Central memory CD4-positive, alpha-beta T cell (primary cell): ENCODE measurements around the gene PHRF1.

ENCODE experiments used
- DNase-seq: peaks from one replicate; pipeline ENCODE4 v3.0.0; 2022

Gene PHRF1

DNA sequence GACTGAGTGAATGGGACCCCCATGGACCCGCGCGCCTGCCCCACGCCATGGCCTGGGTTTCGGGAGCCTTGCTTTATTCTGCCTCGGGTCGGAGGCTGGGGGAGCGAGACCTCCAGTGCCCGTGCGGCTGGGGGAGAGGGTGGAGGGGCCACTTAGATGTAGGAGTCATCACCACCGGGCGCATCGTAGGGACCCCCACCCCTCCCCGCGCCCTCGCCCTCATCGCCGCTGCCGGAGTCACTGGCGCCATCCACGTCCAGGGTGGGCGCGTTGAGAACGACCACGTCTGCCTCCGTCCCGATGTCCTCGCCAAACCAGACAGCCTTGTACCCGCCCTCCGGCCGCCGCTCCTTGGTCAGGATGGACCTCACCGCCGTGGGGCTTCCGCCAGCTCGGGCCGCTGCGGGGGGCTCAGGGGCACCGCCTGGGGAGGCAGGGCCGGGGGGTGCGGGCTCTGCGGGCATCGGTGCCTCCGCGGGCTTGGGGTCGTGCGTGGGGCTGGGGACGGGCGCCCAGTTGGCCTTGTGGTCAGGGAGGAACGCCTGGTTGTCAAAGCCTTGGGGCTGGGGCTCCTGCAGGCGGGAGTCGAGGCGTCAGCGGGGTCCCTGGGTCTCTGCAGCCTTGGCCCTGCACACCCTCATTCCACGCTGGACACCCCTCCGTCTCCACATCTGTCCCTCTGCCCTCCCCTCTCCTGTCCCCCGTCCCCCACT is 41.1 kb downstream of the PHRF1 start:
- DNase-seq: no peak

DNA sequence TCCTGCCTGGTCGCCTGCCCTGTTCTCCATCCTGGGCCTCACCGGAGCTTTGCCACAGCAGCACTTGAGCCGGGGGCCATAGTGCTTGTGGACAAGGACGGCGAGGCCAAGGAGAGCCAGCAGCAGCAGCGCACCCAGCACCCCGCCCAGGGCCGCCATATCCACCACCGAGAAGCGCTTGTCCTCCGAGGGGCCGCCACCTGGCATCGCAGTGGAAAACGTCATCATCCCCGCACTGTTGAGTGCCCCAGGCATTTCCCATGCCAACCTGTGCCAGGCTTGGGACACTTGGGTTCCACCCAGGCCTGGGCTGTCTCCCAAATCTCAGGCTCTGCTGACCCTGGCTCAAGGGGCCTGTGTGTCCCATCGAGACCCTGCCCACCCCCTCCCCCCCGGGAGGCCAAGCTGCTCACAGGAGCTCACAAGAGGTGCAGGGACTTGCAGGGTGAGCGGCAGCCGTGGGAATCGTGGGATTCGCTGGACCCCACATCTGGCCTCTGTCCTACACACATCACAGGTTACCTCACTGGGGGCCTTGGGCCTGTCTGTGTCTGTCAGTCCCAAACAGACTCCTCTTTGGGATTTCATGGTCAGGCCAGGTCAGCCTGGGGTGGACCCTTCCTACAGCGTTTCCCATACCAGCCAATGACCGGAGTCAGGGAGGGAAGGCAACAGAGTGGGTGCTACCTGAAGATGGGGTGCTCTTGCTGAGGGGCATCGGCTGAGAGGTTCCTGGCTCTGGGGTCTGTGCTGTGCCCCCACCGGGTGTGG is 41.8 kb downstream of the PHRF1 start:
- no peak for DNase-seq

DNA sequence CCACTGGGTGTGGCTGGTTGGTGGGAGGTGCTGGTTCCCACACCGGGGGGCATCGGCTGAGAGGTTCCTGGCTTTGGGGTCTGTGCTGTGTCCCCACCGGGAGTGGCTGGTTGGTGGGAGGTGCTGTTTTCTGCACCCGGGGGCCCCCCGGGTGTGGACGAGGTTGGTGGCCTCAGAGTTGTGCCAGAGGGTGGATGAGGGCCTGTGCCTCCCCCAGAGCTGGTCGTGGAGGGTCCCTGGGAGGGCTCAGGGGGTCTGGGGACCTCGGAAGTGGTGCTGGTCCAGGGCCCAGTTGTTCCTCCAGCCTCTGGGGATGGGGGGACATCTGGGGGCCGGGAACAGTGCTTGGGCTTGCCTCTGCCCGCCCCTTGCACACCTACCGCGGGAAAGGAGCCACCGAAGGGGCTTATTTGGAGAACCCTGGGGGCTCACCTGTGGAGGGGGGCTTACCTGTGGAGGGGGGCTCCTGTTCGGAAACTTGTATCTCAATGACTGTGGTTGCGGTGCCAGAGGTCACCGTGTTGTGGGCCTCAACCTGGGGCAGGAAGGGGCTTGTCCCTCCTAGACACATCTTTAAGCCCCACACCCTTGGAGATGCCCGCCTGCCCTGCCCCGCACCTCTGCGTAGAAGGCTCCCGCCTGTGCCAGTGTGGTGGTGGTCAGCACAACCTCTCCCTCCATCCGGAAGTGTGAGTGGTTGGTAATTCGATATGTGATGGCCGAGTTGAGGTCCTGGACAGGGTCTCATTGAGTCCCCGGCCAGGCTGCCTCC is 42.8 kb downstream of the PHRF1 start:
- no peak for DNase-seq

DNA sequence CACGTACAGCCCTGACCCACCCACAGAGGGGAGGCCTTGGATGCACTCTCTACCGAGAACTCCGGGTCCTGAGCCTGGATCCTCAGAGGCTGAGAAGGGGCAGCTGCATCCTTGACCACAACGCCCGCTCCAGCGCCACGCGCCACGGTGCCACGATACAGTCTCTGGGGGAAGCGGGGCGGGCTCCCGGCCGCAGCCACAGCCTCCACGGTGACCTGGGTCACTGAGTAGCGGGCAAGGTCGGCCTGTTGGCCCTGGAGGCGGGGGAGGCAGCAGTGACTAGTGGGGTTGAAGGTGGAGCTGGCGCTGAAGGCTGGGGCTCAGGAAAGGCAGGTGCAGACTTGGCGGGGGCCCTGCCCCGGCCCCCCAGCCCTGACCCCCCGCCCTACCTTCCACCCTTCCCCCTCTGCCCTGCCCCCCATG is 43.4 kb downstream of the PHRF1 start:
- DNase-seq: no peak

DNA sequence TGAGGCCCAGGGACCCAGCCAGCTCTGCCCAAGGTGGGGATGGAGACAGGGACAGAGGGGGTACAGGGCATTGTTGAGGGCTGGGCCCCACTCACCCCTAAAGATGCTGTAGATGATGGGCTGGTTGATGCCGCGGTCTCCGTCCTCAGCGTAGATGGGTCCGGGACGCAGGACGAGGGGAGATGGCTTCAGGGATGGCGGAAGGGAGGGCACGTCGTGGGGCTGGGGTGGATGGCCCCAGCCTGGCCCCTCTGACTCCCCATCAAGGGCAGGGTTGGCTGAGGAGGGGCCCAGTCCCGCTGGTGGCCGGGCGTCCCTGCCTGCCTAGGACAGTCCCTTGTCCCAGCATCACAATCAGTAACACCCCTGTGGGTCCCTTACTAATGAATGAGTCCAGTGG is 43.9 kb downstream of the PHRF1 start:
- no peak for DNase-seq

DNA sequence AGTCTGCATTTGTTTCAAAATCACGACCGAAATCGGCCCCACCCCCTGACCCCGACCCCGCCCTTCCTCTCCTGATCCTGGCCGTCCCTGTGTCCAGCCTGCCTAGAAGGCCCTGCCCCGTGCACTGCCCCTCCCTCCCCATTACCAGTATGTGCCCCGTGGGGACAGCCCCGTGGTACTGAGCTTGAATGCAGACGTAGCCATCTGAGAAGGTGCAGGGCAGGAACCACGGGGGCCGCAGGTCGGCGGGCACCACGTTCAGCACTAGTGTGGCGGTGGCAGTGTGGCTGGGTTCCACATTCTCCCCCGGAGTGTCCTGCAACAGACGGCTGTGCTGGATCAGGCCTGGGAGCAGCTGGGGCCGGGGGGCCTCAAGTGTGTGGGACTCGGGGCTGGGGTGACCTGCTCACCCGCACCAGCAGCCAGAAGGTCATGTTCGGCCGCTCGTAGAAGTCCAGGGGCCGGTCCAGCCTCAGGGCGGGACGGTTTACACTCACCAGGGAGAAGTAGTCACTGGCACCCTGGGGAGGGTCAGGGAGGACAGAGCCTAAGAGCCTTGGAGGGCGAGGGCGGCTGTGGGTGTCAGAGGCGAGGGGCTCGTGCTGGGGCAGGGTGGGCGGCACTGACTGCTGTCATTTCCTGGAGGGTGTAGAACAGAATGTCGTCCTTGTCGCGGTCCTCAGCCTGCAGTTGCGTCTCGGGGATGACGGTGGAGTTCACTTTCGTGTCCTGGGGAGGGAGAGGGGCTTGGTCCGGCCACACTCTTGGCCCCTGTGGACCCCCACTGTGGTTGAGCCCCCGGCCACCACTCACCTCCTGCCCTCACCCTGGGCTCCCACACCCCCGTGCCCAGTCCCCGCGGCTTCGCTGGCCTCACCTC is 44.9 kb downstream of the PHRF1 start:
- no peak for DNase-seq

DNA sequence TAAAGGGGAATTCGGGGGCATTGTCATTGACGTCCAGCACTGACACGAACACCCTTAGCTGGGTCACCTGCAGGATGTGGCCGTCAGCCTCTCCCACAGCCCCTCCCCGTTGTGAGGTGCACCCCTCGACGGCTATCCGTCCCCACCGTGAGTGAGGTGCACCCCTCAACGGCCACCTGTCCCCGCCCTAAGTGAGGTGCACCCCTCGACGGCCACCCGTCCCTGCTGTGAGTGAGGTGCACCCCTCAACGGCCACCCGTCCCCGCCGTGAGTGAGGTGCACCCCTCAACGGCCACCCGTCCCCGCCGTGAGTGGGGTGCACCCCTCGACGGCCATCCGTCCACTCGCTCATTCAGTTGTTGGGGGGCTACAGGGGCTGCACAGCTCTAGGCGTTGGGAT is 45.6 kb downstream of the PHRF1 start:
- no peak for DNase-seq

DNA sequence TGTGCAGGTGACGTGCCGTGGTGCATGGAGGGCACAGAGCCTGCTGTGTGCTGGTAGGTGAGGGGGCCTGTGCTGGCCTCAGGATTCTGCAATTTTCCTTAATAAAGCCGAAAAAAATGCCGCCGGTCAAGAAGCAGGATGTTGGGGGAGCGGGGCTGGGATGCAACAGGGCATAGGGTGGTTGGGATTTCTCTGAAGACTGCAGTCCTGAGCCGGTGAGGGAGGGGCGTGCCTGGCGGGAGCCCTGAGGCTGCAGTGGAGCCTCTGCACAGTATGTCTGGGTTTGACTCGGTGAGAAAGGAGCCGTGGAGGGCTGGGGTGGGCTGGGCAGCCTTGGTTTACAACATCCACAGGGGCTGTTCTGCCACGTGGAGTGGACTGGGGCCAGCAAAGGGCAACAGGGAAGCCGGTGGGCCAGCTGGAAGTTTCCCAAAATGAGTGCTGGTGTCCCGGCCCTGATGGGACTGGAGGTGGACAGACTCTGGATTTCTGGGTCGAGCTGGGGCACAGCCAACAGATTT is 47.1 kb downstream of the PHRF1 start:
- no peak for DNase-seq

DNA sequence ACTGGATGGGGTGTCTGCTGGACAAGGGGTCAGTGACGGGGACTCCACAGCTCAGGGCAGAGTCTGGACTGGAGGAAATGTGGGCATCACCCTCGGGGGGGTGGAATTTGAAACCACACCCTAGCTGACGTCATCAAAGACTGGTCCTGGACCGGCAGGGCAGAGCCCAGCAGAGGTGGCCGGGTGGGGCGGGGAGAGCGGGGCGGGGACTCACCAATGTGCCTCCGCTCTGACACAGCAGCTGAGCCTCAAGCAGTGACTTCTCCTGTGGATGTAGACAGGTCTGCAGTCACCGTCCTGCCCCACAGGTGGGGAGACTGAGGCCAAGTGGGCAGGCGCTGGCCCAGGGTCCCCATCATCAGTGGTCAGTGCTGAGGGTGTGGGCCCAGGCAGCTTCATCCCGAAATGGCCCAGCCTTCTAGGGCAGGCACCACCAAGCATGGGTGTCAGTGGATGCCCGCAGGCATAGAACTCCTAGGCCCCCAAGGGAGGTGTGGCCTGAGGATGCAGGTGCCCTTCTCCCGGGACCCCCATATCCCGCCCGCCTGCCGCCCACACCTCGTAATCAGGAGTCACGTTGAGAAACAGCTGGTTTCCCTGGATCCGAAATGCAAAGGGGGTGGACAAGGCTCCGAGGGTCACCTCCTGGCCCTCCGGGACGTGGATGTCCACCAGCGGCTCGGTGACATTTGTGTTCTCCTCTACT is 47.9 kb downstream of the PHRF1 start:
- DNase-seq: no peak

DNA sequence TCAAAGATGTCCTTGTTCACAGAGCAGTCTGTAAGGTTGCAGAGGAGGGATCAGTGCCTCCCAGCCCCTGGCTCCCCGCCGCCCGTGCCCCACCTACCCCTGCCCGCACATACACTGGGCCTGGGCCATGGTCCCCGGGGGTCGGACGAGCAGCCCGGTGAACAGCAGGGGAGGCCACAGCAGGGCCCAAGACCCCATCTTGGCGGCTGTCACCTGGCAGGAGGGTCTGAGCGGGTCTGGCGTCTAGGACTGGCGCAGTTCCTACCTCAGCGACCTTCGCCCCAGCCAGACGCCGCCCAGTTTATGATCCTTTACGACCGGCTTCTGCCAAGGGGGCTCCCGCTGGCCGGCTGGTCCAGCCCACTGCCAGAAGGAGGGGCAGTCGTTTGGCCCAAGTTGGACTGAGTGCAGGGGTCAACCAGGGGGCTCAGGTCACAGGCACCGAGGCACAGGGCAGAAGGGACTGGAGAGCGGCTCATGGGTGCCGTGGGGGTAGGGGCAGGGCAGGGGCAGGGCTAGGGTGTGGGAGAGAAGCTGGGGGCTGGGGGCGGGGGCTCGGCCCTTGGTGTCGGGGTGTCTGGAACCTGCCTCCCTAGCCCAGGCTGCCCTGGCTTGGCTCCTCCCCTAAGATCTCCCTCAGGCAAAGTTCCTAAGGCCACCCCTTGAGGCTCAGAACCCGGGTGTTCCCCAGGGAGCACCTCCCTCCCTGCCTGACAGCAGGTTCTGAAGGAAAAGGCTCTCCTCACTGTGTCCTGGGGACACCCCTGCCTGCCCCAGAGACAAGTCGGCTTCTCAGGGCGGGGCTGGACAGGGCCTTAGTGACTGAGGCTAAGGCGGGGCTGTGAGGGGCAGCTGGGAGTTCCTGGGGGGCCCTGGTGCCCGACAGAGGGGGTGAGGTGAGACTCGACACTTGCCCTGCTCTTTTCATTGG is 48.7 kb downstream of the PHRF1 start, which contains the start of gene CDHR5:
CDHR5 (minus strand) TSS at position 251 of the 931 bp plus-strand sequence; CDS start at position 198, 53 bp downstream.
- no peak for DNase-seq

DNA sequence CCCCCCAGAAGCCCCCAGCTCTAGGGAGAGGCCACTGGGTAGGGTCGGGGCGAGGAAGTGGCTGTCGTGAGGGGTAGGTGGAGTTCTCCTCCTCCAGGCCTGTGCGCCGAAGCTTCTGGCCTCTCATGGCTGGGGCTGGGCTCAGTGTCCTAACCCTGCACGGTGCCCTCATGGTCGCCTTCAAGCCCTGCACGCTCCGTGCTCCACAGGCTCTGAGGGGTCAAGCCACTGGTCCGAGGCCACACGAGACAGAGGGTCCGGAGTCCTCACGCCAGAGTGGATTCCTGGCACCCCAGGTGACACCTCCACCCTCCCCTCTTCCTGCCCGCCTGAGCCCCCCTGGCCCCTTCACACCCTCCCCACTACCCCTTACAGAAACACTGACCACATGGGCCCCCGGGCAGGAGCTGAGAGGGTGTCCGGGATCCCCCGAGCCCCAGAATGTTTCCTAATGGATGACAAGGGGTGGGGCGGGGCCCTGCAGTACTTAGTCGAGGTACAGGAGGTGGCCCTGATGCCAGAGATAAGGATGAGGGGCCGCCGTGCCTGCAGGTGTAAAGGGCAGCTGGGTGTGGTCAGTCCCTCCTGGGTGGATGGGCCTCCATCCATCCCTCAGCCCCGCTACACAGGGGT is 49.5 kb downstream of the PHRF1 start:
- no peak for DNase-seq

DNA sequence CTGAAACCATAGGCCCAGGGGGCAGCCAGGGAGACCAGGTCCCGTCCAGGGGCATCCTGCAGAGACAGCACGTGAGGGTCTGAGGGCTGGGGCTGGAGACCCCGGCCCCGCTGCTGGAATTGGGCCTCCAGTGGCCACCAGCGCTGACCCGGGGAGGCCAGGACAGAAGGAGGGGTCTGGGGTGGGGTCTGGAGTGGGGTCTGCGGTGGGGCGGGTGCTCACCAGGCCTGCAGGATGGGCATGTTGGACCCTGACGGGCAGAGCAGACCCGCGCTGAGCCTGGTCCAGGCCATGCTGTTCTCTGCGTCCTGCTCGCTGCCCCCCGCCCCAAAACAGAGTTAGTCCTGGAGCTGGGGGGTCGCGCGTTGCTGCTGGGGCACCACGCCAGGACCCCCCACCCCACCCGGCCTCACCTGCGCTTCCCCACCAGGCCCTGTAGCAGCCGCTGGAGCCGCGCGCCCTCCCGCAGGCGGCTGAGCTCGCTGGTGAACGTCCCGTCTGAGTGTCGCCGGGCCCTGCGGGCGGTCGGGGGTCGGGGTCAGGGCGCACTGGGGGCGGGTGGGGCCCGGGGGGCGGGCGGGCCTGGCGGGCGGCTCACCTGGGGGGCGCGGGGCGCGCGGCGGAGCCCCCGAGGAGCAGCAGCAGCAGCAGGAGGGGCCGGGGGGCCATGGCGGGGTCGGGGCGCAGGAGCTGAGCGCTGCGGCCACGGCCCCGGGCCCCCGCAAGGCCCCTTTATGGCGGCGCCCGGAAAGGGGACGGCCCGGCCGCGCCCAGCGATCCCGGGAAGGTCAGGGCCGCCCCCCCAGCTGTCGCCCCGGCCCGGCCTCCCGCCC is 50.4 kb downstream of the PHRF1 start, which contains the start of gene SCT:
SCT (minus strand) TSS at position 707 of the 833 bp plus-strand sequence; CDS start at position 669, 38 bp downstream.
- no peak for DNase-seq

DNA sequence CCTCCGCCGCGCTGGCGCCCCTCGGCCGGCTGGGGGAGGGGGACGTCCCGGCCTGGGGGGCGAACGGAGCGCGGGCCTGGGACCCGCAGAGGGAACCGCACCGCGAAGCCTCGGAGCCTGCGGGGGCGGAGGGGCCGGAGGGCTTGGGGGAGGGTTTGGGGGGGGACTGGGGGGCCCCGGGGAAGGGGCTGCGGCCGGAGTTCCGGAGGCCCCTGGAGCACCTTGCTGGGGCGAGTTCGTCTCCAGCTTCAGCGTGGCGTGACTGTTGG is 51.0 kb downstream of the PHRF1 start:
- no peak for DNase-seq

DNA sequence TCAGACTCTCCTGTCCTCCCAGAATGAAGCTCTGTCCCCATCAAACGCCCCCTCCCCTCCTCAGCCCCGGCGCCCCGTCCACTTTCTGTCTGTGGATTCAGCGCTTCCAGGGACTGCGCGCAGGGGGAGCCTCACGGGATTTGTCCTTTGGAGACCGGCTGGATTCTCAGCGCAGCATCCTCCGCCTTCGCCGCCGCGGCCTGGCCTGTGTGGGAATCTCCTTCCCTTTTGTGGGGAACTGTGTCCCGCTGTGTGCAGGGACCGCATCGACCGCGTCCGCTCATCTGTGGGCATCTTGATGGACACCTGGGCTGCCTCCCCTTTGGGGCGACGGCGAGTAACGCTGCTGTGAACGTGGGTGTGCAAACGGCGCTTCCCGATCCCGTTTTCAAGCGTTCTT is 51.8 kb downstream of the PHRF1 start:
- no peak for DNase-seq

DNA sequence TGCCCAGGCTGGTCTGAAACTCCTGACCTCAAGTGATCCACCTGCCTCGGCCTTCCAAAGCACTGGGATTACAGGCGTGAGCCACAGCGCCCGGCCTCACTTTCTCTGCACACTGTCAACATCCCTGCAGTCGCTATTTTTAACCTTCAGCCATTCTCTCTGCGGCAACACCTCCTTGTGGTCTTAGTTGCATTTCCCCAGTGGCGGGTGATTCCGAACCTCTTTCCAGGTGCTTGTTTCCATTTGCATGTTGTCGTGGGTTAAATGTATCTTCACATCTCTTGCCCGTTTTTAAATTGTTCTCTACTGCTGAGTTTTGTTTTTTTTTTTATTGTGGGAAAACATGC is 52.9 kb downstream of the PHRF1 start:
- DNase-seq: no peak

DNA sequence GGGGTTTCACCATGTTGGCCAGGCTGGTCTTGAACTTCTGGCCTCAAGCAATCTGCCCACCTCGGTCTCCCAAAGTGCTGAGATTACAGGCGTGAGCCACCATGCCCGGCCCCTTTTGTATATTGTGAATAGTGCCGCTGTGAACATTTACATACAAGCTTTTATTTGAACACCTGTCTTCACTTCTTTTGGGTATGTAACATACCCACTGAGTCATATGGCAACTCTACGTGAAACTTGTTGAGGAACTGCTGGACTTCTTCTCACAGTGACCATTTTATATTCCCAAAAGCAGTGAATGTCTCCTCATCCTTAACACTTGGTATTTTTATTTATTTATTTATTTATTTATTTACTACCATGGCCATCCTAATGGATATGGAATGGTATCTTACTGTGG is 54.6 kb downstream of the PHRF1 start:
- DNase-seq: no peak

DNA sequence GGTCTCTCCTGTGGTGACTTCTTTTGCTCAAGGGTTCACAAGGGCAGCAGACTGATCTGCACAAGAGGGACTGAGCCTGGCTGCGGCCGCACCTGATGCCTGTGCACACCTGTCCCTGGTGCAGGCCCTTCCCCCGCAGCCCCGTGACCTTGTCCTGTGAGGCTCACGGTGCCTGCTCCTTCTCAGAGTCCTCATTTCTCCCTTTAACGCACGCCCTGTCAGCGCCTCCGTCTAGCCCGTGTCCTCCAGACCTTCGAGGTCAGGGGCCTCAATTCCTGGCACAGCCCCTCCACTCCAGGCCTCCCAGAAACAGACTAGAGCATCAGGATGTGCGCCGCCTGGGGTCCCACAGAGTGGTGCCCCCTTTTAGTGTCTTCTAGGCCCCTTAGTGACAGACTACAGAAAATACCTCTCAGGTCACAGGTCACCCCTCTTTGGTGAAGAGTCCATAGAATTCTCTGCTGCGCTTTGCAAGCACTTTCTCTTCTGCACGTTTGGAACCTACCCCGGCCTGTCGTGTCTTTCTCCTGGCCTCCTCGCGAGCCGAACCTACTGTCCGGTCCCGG is 59.8 kb downstream of the PHRF1 start:
- no peak for DNase-seq

DNA sequence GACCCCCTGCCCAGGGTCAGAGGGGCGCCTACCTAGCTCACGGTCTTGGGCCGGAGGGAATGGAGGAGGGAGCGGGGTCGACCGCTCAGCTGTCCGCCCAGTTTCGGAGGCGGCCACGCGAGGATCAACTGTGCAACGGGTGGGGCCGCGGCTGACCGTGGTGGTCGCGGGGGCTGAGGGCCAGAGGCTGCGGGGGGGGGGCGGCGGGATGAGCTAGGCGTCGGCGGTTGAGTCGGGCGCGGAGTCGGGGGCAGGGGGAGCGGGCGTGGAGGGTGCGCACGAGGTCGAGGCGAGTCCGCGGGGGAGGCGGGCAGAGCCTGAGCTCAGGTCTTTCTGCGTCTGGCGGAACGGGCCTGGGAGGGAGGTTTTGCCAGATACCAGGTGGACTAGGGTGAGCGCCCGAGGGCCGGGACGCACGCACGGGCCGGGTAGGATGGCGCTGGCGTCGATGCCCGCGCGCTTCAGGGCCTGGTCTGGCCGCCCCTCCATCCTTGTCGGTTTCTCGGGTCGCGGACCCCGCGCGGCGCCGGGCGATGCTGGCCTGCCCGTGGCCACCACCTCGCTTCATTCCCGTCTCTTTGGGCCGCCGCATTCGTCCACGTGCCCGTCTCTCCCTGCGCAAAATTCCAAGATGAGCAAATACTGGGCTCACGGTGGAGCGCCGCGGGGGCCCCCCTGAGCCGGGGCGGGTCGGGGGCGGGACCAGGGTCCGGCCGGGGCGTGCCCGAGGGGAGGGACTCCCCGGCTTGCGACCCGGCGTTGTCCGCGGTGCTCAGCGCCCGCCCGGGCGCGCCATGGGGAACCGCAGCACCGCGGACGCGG is 60.5 kb downstream of the PHRF1 start, which contains the start of gene DRD4:
DRD4 (plus strand) TSS at position 759 of the 822 bp plus-strand sequence; CDS start at position 795, 36 bp downstream.
- no peak for DNase-seq
